IgD-negative memory B cell (primary cell): Measurements from ENCODE around the gene AMBRA1. TPM values are rescaled to one million over a fixed set of nuclear protein-coding genes. Genes with fewer than 3 reads are reported as not detected.

Experiments
- H3K27ac Mint-ChIP-seq, 3 donors: one replicate each; pipeline ENCODE4 v1.8.0; 2020 to 2022; ENCODE audit warnings: mild to moderate bottlenecking in 3 of 3, mixed read lengths in 3 of 3, moderate library complexity in 1 of 3
- H3K27me3 Mint-ChIP-seq: one replicate; pipeline ENCODE4 v1.8.0; 2021; ENCODE audit warnings: mixed read lengths
- H3K36me3 Mint-ChIP-seq: one replicate; pipeline ENCODE4 v1.8.0; 2020; ENCODE audit warnings: mild to moderate bottlenecking, mixed read lengths
- H3K4me1 Mint-ChIP-seq, 3 donors: one replicate each; pipeline ENCODE4 v1.8.0; 2020 to 2022; ENCODE audit warnings: mixed read lengths in 3 of 3, mild to moderate bottlenecking in 1 of 3
- H3K4me3 Mint-ChIP-seq, 4 donors: one replicate each; pipeline ENCODE4 v1.8.0; 2020 to 2022; ENCODE audit warnings: mild to moderate bottlenecking in 4 of 4, mixed read lengths in 4 of 4, moderate library complexity in 3 of 4
- H3K9me3 Mint-ChIP-seq, 3 donors: one replicate each; pipeline ENCODE4 v1.8.0; 2020 to 2021; ENCODE audit warnings: mixed read lengths in 3 of 3, mild to moderate bottlenecking in 1 of 3
- polyA plus RNA-seq: library from polyadenylated mRNA; unstranded; fragments of 300-500 nt; fragmentation: Illumina TruSeq; gene quantifications from one replicate; pipeline ENCODE4 v1.2.3, GENCODE V29; 2021

Gene AMBRA1
- polyA plus RNA-seq, 1 donor from 2014 or later = 9.1 TPM

DNA sequence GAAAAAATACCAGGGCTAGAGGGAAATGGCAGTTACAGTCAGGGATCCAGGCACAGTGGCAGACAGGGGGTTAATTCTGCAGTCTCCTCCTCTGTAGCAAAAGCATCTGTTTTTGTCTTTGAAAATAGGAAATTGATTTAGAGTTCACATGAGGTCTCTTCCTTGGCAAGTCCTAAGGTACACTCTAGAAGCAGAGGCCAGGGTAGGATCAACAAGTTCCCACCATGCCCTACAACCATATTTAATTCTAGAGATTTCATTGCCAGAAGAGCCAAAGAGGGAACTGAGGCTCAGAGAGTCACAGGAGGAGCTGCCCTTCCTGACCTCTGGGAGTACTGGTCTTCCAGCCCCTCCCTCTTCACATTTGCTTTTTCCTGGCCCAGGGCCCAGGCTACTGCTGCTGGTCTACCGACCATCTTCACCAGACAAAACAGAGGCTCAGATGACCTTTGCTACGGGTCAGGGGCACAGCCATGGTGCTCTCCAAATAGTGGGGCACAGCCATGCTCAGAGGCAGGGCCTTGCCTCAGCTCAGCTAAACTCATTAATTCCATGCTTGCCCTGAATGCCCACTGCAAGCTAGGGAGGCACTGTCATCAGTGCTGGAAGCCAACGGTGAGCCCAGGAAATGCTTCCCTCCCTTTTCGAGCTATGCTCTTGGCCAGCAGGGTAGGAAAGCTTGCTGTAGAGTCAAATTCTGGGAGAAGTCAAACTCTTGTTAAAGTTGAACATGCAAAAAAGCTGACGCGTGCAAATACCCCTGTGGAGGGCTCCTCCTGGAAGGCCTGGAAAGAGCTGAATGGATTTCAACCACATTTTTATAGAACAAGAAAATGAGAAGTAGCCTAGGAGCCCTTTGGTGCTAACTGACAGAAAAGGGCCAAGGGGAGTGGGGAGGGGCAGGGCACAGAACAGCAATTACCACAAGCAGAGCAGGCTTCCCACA is 190.6 kb downstream of the AMBRA1 start:
- no peak overlapping the region for H3K4me3 Mint-ChIP-seq
- H3K27me3 Mint-ChIP-seq = no peaks in the 10 kb centered on the region
- H3K9me3 Mint-ChIP-seq = no peaks in the 10 kb centered on the region
- peak overlapping the region in 1 of 3 donors; percentile 67 for H3K27ac Mint-ChIP-seq
- no peaks in the 10 kb centered on the region for H3K4me1 Mint-ChIP-seq
- peaks cover 26% of the 10 kb centered on the region for H3K36me3 Mint-ChIP-seq

- H3K4me3 Mint-ChIP-seq = no peak overlapping the region
These were observed 196.3 kb downstream of the AMBRA1 start for GRCh38 chr11:46397526-46397925.

GRCh38 chr11:46393759-46394158 is 200.1 kb downstream of the AMBRA1 start:
- peak overlapping the region in 1 of 4 donors; percentile 39 for H3K4me3 Mint-ChIP-seq

More at GRCh38 chr11:46397526-46397925, 196.3 kb downstream of the AMBRA1 start:
- Mint-ChIP-seq H3K9me3 (no peaks in the 10 kb centered on the region), H3K27me3 (peaks cover 7% of the 10 kb centered on the region), H3K4me1 (peaks cover 0 to 7% (median 5%) of the 10 kb centered on the region in 3 donors), H3K36me3 (peaks cover 6% of the 10 kb centered on the region), H3K27ac (peak overlapping the region in 1 of 3 donors; percentile 50)

DNA sequence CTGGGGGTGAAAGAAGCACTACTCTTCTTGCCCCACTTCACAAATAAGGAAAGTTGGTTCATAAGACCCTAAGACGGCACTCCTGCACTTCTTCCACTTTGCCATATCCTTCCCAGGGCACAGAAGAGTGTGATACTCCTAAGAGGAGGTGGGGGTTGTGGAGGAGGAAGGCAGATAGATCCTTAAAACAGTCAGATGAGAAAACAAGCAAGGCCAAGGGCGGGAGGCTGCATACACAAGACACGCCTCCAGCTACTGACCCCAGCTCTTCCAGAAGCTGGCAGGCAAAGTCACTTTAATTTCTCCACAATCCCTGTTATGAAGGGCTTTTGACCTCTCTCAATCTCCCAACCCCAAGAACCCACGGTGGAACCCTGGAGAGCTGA is 200.6 kb downstream of the AMBRA1 start:
- H3K4me1 Mint-ChIP-seq = peaks cover 0 to 13% (median 10%) of the 10 kb centered on the region in 3 donors
- H3K36me3 Mint-ChIP-seq = no peaks in the 10 kb centered on the region
- peaks cover 30% of the 10 kb centered on the region for H3K27me3 Mint-ChIP-seq
- peak overlapping the region in 3 of 4 donors; percentile 39 to 74 (median 58) for H3K4me3 Mint-ChIP-seq
- no peaks in the 10 kb centered on the region for H3K9me3 Mint-ChIP-seq
- peak overlapping the region in 2 of 3 donors; percentile 33 to 65 for H3K27ac Mint-ChIP-seq

More at GRCh38 chr11:46393759-46394158, 200.1 kb downstream of the AMBRA1 start:
- peak overlapping the region in 1 of 3 donors; percentile 65 for H3K27ac Mint-ChIP-seq
- no peaks in the 10 kb centered on the region for H3K9me3 Mint-ChIP-seq
- H3K36me3 Mint-ChIP-seq = no peaks in the 10 kb centered on the region
- peaks cover 0 to 11% (median 10%) of the 10 kb centered on the region in 3 donors for H3K4me1 Mint-ChIP-seq
- H3K27me3 Mint-ChIP-seq = peaks cover 25% of the 10 kb centered on the region

GRCh38 chr11:46392421-46393230 is 201.2 kb downstream of the AMBRA1 start:
- Mint-ChIP-seq H3K4me1 (peaks cover 0 to 13% (median 10%) of the 10 kb centered on the region in 3 donors), H3K9me3 (no peaks in the 10 kb centered on the region), H3K27me3 (peaks cover 31% of the 10 kb centered on the region), H3K36me3 (no peaks in the 10 kb centered on the region), H3K4me3 (peak overlapping the region; percentile 13 to 74 (median 48)), H3K27ac (peak overlapping the region in 1 of 3 donors; percentile 33)

DNA sequence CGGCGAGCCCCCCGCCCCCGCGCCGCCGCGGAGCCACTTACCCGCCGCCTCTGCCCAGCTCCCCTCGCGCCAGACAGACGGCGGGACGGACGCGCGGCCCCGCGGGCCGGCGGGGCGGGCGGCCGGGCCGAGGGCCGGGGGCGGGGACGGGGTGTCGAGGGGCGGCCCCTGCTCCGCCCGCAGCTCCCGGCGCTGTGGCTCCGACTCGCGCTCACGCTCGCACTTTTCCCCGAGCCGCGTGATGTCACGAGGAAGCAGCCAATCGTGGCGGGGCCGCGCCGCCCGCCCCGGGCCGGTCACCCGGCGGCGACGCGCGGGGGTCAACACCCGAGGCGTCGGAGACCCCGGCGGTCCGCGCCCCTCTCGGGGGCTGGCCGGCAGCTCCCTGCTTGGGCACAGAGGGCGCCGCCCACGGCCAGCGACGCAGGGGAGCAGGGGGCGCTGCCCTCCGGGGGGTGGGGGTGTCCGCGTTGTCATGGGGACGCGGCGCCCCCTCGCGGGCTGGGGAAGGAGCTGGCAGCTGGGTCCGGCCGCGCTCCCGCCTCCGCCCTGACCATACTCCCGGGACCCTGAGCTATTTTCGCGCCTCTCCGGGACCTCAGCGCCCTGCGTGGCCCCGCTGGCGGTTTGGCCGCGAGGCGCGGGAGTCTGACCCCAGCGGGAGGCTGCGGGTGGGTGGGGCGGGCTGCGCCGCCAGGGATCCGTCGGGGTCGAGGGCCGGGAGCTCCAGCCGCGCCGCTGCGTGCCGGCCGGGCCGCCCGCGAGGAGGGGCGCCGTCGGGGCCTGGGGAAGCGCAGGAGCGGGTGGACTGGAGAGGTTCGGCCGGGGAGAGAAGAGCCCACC is 202.0 kb downstream of the AMBRA1 start, which contains the start of gene CHRM4:
CHRM4 (minus strand) TSS at position 199 of the 843 bp plus-strand sequence. CDS start 5,219 bp downstream, outside the sequence.
- no peaks in the 10 kb centered on the region for H3K36me3 Mint-ChIP-seq
- H3K27ac Mint-ChIP-seq = peak within 1 kb of the TSS in 1 of 3 donors; percentile 45
- peaks cover 37% of the 10 kb centered on the region for H3K27me3 Mint-ChIP-seq
- H3K9me3 Mint-ChIP-seq = no peaks in the 10 kb centered on the region
- peaks cover 0 to 13% (median 10%) of the 10 kb centered on the region in 3 donors for H3K4me1 Mint-ChIP-seq
- H3K4me3 Mint-ChIP-seq = peak within 1 kb of the TSS in 3 of 4 donors; percentile 39 to 74 (median 58)

- H3K9me3 Mint-ChIP-seq = no peaks in the 10 kb centered on the region
- H3K36me3 Mint-ChIP-seq = peaks cover 2% of the 10 kb centered on the region
- peaks cover 0 to 15% (median 13%) of the 10 kb centered on the region in 3 donors for H3K4me1 Mint-ChIP-seq
- H3K27ac Mint-ChIP-seq = no peak overlapping the region
- peak overlapping the region in 1 of 4 donors; percentile 17 for H3K4me3 Mint-ChIP-seq
- peaks cover 43% of the 10 kb centered on the region for H3K27me3 Mint-ChIP-seq
These were observed 202.6 kb downstream of the AMBRA1 start for GRCh38 chr11:46391186-46391577.

GRCh38 chr11:46390331-46391171 is 203.3 kb downstream of the AMBRA1 start:
- peak overlapping the region in 1 of 3 donors; percentile 75 for H3K27ac Mint-ChIP-seq
- H3K4me1 Mint-ChIP-seq = peaks cover 0 to 15% (median 13%) of the 10 kb centered on the region in 3 donors
- peaks cover 2% of the 10 kb centered on the region for H3K36me3 Mint-ChIP-seq
- peaks cover 49% of the 10 kb centered on the region for H3K27me3 Mint-ChIP-seq
- H3K9me3 Mint-ChIP-seq = no peaks in the 10 kb centered on the region
- peak overlapping the region in 2 of 4 donors; percentile 63 to 78 for H3K4me3 Mint-ChIP-seq

DNA sequence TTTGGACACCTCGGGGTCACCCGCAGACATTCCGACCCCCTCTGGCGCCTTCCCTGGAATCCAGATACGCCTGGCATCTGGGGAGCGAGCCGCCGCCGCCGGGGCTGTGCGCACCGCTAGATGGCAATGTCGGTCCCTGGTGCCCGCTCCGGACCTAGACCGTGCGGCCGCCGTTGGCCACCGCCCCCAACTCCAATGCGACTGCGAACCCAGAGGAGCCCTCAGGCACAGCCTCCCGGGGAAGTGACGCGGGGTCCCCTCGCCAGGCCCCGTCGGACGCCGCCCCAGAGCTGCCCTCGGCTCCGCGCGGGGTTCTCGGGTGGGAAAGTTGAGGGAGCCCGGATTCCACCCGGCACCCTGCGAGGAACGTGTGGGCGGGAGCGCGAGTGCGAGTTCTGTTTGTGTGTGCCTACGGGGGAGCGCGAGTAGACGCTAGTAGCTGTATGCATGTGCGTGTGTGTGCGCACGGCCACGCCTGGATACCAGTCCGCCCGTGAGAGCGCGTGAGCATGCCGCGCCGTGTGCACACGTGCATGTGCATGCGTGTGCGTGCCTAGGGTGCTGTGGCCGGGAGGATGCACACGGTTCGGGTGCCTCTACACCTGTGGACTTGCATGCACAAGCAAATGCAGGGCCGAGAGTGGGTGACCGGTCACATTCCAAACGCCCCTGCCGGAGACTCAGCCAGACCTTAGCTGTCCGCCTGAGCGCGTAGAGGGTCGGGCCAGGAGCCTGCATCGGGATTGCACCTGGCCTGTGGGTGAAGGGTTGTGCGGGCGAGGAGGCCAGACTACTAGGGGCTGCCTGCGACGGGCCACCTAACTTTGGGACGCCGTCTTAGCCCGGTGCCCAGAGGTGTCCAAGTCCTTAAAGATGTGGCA is 204.1 kb downstream of the AMBRA1 start:
- Mint-ChIP-seq H3K9me3 (no peaks in the 10 kb centered on the region), H3K4me3 (peak overlapping the region in 3 of 4 donors; percentile 58 to 82 (median 78)), H3K36me3 (peaks cover 2% of the 10 kb centered on the region), H3K4me1 (peaks cover 0 to 15% (median 13%) of the 10 kb centered on the region in 3 donors), H3K27me3 (peaks cover 54% of the 10 kb centered on the region), H3K27ac (peak overlapping the region in 1 of 3 donors; percentile 75)

DNA sequence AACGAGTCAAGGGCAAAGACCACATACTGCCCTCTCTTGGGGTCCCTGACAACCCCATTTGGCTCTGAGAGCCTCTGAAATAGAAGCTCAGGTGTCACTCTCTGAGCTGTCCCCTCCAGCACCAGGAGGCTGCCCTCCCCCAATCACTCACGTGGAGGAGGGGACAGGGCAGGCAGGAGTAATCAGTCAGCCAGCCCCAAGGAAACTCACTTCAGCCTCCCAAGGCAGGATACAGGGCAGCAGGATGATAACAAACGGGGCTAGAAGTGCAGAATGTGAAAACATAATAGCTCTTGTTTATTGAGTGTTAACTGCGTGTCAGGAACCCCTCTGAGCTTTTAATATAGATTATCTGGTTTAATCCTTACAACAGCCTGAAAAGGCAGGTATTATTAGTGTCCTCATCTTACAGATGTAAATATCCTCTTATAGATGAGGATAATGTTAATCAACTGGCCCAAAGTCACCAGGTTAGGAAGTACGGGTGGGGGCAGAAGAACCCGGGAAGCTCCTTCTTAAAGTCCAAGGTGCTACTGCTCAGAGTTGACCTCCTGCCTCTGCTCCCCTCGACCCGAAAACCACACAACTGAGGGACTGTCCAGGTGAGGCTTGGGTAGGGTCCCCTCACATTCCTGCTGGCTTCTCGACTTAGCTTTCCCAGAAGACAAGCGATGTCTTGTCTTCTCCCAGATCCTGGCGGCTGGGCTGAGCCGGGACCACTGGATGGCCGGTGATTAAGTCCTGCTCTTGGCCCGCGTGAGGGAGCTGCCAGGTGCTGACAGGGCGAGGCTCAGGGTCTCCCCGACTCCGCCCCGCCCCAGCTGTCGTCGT is 205.0 kb downstream of the AMBRA1 start:
- H3K27ac Mint-ChIP-seq = no peak overlapping the region
- H3K27me3 Mint-ChIP-seq = peaks cover 60% of the 10 kb centered on the region
- H3K4me3 Mint-ChIP-seq = peak overlapping the region in 2 of 4 donors; percentile 23 to 58
- peaks cover 2% of the 10 kb centered on the region for H3K36me3 Mint-ChIP-seq
- H3K9me3 Mint-ChIP-seq = no peaks in the 10 kb centered on the region
- peaks cover 0 to 15% (median 13%) of the 10 kb centered on the region in 3 donors for H3K4me1 Mint-ChIP-seq

DNA sequence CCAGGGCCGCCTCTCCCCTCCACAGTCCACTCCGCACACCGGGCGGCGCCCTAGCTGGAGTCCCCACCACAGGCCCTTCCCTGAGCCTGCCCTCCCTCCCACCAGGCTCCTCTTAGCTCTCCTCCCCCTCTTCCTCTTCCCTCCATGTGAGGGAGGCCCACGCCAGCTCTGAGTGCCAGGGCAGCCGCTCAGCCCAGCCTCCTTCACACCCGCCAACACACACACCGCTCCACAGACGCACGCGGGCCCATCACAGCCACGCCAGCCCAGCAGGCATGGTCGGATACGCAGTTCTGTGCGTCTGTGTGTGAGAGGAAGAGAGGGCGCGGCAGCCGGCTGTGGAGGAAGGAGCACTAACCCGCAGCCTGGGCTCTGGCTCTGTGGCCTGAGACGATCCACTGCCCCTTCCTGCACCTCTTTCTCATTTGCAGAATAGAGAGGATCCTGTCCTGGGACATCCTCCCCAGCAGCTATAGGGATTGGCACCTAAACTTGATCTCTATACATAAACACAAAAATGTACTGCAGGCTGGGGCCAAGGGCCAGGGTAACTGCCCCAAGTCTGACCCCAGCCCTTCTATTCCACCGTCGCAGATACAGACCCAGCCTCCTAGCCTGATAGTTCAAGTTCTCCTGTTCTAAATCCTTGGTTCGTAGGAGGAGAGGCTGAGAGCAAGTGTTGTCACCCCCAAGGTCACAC is 205.8 kb downstream of the AMBRA1 start:
- Mint-ChIP-seq H3K27ac (no peak overlapping the region), H3K4me1 (peaks cover 0 to 13% (median 12%) of the 10 kb centered on the region in 3 donors), H3K36me3 (peaks cover 2% of the 10 kb centered on the region), H3K4me3 (no peak overlapping the region), H3K9me3 (no peaks in the 10 kb centered on the region), H3K27me3 (peaks cover 60% of the 10 kb centered on the region)
